Left hindlimb (tissue), 1 donor: ENCODE data around the gene GMDS.

Experiments used
- DNase-seq: peaks from one replicate; pipeline ENCODE4 v3.0.0-alpha.2; 2018

GMDS gene

DNA sequence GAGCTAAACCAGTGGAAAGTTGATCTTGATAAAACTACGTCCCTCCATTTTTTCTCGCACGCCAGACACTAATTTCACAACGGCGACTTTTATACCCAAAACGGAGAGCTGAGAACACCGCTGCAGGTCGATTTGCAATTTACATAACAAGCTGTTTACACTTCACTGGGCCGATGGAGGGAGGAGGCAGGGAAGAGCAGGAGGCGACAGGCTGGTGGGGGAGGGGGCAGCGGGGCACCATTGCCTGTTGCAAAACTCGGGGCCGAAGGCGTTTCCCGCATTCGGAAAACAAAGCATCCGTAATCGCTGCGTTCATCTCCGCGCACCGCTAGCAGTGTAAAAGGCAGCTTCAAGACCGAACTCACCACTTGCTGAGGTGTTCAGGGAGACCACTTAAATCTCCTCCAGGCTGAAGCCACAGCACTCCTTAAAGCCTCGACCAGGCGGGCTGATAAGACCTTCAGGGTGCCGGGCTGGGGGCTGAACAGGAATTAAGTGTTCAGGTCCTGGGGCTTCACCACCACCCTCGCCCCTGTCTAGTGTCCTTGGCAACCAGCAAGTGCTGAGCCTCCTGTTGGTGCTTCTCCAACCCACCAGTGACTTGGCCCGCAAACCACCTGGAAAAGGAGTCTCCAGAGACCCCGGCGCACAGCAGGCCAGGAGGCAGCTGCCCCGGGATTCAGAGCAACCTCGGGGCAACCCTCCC, 637.7 kb downstream of the GMDS start:
- DNase-seq = peak; percentile 50

DNA sequence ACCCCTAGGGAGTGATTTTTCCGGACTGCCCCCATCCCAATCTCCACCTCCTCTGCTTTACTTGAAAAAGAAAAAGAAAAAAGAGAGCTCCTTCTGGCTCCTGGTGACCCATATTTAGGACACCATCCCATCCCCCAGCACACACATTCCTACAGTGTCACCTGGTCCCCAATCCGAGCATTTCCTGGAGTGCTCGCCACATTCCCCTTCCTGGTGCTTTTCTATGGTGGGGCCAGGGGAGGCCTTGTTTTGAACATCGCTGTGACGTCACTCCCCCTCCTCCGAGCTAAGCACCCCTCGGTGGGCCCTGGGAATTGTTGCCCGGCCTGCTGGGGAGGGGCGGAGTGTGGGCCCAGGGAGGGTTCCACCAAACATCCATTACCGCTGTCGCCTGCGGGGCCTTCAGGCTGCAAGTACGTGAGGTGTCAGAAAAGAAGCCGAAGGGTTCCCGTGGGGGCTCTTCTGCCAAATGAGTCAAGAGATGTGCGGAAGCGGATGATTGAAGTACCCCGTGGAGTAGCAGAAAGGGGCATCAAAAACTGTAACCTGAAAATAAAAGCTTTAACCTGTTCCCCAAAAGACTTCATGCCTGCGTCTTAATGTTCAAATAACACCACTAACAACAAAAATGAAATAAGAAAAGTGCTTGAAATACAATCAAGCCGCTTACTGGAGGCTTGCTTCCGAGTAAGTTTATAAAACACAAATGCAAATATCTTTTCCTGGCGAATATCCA, 638.5 kb downstream of the GMDS start:
- peak; percentile 45 for DNase-seq

DNA sequence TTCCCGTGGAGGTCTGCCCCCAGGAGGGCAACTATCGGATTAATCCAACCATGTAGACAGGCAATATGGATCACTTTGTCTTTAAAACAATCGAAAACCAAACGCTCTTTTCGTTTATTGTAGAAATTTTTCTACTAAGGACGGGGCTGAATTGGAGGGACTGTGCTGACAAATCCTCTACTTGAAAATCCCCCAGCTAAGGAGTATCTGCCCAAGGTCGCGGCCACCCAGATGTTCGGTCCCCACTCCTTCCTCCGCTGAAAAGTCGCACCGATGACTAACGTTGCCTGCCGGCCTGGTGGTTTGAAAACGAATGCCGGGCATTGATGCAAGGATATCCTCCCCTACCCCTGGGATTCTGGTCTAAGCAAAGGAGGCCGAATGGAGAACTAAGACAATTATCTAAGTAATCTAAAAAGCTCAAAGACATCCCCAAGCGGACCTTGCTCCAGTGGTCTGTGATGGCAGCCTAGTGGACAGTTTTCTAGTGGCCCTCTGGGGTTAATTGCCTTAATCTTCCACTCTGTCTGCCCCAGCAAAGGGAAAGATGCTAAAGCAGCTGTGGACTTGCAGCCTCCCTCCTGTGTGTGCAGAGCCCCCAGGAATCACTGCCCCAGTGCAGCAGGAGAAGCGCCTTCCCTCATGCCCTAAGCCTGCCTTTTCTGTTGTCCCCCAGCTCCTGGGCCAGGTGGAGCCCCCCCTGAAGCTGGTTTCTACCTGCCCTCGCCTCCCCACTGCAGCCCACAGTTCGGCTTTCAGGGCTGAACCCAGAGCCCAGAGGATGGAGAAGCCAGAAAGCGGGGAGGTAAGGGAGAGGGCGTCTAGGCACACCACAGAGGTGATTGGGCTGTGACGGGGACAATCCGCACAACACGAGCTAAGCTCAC, 639.3 kb downstream of the GMDS start:
- DNase-seq = peak; percentile 56

DNA sequence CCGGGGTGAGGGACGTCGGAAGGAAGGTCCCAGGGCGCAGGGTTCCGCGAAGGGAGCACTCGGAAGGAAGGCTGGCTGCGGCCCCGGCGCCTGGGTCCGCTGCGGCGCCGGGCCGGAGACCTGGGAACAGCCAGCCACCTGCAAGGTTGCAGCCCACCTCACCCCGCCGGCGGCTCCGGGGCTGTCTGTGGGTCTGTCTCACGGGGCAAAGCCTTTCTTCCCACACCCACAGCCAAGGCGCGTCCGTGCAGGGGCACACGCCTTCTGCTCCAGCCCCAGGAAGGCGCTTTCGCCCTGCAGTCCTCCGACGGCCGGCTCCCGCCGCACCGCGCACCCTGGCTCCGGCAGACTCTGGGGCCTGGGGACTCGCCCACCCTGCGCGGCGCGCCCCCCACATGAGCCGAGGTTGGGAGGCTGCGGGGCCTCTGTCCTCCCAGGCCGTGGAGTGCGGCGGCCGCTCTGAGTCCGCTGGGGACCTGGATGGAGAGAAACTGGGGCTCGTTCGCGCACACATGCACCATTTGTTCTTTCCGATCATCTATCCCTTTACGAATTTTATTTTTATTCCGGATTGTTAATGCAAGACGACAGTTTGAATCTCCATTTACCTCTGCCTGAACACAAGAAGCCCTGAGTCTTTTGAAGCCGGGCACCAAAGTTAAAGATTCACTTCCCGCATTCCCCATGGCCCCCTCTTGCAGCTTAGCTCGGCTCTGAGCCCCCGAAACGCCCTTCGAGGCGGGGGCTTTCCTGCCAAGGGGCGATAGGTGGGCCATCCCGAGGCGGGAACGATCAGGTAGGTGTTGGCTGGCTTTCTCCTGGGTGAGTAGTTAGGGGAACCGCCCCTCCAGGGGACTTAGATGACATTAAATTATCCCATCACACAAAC, 640.2 kb downstream of the GMDS start:
- DNase-seq = peak; percentile 44

DNA sequence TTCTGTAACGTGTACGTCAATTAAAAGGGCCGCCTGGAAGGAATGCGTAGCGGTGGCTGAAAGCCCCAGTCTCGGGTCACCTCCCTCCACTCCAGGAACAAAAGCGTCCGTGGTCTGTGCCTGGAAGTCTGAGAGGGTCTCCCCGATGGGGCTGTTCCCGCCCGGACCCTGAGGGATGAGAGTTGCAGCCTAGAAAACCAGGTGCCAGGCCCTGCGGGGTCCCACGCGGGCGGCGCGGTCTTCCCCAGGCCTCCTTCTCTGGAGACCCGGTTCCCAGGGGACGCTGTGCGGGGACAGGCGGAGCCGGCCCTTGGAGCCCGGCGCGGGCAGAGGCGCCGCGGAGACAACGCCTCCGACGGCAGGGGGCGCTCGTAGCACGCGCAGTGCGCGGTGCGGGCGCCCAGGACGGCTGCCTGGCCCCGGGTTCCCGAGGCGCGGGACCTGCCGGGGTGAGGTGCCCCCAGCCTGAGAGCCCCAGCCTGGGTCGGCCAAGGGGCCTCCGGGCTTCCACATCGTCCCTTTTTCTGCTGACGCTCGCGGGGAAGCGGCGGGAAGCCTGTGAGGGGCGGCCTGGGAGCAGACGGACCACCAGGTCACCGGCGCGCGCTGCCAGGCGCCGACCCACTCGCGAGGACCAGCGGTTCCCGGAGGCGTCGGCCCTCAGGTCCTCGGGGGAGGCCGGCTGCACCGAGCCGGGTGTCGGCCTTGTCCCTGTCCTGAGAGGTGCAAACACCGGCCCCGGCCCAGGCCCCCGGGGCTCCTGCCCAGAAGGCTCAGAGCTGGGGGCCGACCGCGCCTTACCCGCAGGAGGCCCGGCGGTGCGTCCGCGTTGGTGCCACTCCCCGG, 641.0 kb downstream of the GMDS start:
- DNase-seq = peak; percentile 77

DNA sequence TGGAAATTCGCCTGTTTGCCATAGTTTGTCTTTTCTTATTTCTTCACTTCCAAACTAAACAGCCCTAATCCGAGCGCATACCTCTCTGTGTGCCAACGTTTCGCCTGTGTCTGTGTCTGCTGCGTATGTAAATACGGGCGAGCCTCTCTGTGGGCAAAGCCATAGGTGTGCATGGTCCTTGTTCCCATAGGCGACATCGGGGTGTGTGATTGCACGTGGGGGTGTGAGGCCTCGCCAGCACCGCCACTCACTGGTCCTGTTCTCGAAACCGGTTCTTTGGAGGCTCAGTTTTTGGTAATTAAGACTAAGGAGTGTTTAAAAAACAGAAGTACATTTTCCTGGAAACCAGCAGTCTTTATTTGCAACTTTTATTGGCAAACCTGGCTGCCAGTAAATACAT, 641.7 kb downstream of the GMDS start:
- DNase-seq = peak; percentile 38

DNA sequence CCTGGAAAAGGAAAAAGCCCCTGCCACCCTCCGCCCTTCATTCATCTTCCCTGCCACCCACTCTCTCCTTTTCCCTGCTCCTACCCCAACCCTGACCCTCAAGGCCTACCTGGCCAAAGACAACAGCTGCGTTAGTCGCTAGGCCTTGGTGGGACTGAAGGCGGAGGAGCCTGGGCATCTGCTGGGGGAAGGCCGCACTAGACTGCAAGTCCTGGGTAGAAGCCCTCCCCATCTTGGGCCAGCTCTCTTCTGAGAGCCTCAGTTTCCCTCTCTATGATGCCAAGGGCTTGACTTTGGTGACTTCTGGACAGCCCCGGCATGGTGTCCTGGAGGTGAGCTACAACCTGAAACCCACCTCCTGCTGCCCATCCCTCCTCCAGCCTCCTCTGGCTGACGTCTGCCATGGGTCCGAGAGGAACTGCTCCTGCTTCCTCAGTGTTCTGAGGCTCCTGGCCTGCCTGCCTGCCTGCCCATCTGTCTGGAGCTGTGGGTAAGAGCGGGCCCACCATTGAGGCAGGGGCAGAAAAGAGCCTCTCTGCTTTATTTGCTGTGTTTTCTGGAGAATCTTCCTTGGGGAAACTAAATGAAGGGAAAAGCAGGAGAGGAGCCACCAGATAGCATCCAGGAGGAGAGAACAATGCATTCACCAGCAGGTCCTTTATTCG, 643.2 kb downstream of the GMDS start:
- DNase-seq = no peak

DNA sequence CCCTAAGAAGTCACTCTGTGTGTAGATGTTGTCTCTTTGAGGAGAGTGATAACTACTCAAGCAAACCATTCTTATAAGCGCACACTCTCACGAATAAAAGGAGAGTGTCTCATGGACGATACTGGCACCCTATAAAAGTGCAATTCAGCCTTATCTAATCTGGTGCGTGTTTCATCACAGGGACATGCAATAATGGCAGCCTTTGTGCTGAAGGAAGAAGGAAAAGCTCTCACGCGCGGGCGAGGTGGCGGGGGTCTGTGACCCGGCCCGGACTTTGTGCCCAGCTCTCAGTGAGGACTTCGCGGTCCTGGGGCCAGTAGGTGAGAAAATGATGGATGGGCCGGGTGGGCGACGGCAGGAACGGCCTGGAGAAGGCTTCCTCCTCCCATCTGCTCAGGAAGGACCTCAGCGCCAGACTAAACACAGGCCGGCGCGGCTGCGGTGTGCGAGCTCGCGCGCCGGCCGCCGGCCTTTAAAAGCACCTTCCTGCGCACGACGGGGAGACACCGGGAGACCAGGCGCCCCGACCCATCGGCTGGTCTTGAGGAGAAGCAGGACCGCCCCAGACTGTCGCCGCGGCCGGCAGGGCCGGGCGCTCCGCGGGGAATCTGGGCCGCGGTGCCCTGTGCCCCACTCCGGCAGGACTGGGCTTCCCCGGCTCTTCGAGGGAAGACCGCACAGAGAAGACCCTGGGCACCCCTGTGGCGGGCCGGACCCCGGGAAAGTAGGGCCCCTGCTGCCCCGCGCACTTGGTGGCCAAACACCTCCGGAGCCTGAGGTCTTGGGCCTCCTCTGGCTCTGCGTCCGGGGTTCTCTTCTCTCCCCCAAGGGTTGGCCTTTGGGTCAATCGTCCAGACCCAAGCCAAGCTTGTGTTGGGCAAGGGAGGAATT, 644.0 kb downstream of the GMDS start:
- DNase-seq = no peak

DNA sequence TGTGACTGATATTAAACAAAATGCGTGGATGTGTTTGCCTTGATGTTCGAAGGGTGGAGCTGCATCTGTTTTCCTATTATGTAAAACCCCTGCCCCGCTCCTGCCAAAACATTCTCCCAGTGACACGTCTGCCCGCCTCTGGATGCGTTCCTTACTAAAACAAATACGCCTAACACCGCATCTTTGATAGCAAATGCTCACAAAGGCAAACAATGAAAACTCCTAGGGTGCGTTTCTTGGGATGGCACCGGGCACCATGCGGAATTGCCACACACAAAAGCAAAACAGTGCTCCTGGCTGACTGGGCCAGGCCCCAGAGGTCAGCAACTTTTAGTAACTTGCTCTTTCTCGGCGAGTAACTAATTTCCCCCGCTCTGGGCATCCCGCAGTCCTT, 644.6 kb downstream of the GMDS start:
- DNase-seq = no peak

DNA sequence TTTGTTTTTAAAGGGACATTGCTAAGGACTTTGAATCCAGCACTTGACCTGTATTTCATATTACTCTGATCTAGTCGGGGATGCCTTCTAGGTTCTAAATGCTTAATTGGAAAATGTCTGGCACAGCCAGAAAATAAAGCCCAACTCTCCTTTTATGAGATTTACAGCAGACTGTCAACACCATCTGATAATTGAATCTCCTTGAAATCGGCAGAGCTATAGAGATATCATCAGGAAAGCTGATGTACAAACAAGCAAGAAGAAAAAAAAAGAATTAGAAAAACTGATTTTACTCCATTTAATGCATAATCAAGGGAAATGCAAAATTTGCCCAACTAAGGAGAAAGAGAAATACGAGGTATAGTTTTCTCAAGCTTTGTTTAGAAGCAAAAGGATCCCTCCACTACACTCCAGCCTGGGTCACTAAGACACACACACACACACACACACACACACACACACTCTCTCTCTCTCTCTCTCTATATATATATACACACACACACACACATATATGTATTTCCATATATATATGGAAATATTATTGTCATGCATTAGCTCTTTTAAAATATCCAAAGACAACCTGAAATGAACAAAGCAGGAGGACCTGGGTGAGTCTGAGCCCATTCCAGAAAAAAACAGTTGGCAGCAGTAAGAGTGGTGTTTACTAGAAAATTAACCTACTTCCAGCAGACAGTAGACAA, 645.2 kb downstream of the GMDS start:
- no peak for DNase-seq

DNA sequence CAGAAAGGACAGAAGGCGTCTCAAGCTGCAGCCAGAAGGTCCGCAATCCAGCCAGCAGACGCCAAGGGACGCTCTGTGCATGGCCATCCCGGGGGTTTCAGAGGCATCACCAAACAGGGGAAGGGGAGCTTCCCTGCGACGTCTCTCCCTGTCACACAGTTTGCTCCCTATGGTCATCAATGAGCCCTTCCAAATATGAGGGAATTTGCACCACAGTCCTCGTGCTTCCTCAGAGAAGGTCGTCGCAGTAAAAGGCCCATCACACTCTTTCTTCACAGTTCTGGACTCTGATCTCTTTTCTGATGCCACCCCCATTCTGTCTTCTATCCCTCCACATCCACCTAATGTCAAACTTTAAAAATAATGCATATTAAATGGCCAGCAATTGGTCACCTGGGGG, 645.9 kb downstream of the GMDS start:
- DNase-seq = no peak

DNA sequence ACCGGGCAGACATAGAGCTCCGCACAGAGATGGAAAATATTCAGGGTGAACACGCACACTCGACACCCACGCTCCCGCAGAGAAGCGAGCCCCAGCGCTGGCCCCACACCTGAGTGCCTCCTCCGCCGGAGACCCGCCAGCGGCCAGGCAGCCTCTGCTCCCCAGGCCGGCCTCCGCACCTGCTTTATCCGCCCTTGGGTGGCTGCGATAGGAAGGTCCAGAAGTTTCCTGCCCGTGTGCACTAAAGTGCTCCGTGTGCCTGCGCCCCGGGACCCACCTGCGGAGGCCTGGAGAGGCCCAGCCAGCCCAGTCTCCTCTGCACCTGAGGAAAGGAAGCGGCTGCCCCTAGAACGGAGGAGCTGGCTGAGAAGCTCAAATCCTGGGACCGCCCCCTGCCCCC, 646.5 kb downstream of the GMDS start:
- no peak for DNase-seq

DNA sequence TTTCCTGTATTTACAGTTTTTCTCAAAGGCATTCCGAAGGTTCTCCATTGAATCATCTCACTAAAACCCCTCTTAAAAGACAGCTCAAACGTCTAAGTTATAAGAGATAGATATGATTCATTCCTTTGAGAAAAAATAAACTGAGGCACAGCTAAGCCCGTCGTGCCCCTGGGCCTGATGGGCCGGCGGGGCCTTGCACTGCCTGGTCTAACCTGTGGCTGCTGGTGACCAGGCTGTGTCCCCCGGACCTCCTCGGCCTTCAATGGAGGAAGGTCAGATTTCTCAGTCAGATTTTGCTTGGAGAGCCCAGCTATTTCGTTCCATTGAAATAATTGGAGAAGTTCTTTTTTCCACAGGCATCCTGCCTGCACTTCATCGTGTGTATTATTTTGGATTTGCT, 647.0 kb downstream of the GMDS start:
- no peak for DNase-seq

DNA sequence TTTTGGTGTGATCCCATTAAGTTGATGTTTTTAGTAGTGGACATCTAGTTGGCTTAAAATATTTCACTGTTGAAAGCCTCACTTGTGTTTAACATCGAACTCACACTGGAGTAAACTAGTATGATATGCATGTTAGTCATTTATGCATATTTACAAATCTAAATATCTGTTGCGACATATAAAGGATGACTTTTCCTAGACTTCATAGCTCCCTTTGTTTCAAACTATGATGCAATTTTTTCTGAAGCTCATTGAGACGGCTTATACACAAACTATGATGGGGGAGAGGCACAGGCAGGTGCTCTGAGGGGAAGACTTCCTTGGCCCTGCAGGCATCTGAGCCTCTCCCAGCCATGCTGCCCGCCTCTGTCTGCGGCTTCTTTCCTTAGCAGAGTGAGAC, 647.5 kb downstream of the GMDS start:
- DNase-seq = no peak

DNA sequence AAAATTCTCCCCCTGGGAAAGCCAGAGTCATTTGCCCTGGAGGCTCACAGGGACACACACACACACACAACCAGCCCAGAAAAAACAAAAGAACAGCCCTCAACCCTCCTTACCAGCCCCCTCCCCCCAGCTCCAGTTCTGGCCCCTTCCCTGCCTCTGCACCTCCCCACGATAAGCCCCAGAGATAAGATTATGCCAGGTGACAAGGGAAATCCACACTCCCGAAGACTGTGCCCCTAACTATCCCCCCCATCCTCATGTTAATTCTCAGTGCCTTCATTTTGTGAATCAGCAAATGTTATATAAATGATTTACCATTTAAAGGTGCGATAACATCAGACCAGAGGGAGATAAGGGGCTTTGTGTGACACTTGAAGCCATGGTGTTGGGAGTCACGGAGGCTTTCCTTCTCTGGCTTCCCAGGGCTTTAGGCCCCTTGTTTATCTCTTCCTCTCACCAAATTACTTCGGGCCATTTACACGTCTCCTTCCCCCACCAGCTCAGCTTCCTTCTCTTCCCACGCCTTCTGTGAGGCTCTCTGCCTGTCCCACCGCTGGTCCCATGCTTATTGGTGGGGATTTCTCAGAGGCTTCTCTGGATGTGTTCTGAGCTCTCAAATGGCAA, 648.2 kb downstream of the GMDS start:
- DNase-seq = peak; percentile 23

DNA sequence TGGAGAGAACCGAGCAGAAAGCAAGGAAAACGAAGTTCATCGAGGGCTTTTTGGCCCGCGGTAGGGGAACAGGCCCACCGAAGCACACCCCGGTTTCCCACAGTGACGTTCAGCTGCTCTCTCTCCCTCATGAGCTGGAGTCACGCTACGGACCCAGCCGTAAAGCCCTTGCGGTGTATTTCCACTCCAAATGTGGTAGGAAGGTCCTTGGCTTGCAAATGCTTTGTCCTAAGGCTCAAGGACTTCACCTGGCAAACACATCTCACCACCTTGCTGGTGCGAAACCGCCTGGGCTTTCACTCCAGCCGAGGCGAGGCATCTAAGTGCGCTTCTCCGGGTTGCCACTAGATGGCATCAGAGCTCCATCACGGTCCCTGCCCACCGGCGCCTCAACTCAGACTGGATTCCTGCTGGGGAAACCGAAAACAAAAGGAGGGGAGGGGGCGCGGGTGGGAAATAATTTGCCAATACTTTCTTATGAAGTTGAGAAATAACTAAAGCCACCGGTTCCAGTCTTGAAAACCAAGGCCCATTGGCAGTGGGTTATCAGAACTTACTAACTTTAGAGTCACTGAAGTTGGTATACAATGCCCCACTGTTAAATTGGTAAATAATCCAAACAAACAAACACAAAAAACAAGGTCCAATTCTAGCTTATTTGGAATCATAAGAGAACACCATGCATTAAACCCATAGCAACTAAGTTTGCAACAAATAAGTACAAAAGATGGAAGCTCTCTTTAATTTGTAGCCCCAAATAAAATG, 649.1 kb downstream of the GMDS start:
- peak; percentile 81 for DNase-seq

DNA sequence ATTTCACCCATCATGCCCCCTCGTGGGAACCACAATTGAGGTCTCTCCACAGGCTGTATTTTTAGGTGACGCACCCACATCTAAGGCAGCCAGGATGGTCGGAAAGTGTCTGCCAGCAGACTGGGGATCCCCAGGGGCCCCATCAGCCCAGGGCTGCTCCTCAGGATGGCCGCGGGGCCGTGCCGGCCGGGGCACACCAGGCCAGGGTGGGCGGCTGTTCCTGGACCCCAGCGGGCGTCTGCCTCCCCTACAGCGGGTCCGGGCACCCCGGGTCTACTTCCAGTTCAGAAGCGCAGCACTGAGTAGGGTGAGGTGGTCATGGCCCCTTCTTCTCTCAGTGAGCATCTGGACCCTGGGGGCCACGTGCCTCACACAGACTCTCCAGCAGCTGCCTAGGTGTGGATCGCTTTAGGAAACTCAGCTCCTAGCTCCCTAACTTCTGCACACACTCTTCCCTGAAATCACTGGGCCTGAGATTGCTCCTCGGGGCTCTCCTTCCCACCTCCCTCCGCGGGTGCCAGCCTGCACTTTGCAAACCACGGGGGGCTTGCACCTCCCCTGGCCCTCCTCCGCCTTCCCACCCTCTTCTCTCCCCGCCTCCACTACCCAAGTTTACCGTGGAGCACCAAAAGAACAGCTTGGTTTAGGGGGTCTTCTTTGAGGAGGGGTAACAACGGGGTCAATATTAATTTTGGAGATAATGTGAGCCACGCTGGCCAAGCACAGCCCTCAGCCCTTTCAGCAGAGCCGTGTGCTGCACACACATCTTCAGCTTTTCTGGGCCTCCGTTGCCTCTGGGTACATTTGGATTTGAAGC, 649.9 kb downstream of the GMDS start:
- peak; percentile 20 for DNase-seq
